HG03064 (cell line): ENCODE data around the gene CBLC.

Experiments used
- ATAC-seq: cut with Tn5 transposase; IDR thresholded peaks from one replicate; pipeline ENCODE4 v1.9.1; 2021; ENCODE audit warnings: low read depth; ENCODE audit not compliant: unreplicated experiment

CBLC gene

GRCh38 chr19:44847144-44848035 lies 69.7 kb downstream of the CBLC start:
- ATAC-seq = no peak

- no peak for ATAC-seq
These were observed 70.5 kb downstream of the CBLC start for GRCh38 chr19:44848036-44848811.

- ATAC-seq = no peak
These were observed 71.2 kb downstream of the CBLC start for GRCh38 chr19:44848812-44849447.
